ENCODE measurements around the gene GUCY2C.

- TF ChIP-seq, protein P1, sequence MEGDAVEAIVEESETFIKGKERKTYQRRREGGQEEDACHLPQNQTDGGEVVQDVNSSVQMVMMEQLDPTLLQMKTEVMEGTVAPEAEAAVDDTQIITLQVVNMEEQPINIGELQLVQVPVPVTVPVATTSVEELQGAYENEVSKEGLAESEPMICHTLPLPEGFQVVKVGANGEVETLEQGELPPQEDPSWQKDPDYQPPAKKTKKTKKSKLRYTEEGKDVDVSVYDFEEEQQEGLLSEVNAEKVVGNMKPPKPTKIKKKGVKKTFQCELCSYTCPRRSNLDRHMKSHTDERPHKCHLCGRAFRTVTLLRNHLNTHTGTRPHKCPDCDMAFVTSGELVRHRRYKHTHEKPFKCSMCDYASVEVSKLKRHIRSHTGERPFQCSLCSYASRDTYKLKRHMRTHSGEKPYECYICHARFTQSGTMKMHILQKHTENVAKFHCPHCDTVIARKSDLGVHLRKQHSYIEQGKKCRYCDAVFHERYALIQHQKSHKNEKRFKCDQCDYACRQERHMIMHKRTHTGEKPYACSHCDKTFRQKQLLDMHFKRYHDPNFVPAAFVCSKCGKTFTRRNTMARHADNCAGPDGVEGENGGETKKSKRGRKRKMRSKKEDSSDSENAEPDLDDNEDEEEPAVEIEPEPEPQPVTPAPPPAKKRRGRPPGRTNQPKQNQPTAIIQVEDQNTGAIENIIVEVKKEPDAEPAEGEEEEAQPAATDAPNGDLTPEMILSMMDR (IDR thresholded peaks at IDR 0.05; ENCODE audit: insufficient read depth, low read length, poor library complexity, severe bottlenecking): no peak
- TF ChIP-seq EZH2phosphoT487 (conservative IDR thresholded peaks at IDR 0.05; ENCODE audit: low read length): no peak
These were observed 77.4 kb downstream of the GUCY2C start for GRCh38 chr12:14618983-14619382.

Data from SU-DHL-6 (cell line).